ENCODE results near the gene FGF14. TPM values are rescaled to one million over a fixed set of nuclear protein-coding genes. Genes with fewer than 3 reads are reported as not detected.
A peak's percentile ranks its signal among the peaks of the same experiment; 100 is the strongest.

The FGF14 gene
- total and polyA plus RNA-seq, 4 donors: 19.3 to 59.7 (median 38.0) TPM

GRCh38 chr13:101881593-101881992 lies 520.3 kb downstream of the FGF14 start:
- no CpG with 5 or more reads among the region's 3 CpGs for WGBS (ENCODE audit: insufficient coverage)
- Histone ChIP-seq H3K4me1 (ENCODE audit: control insufficient read depth, insufficient read depth, low read length) (no peaks in the 10 kb centered on the region), H3K36me3 (ENCODE audit: control insufficient read depth, insufficient read depth, low read length) (no peaks in the 10 kb centered on the region), H3K27me3 (ENCODE audit: control insufficient read depth, insufficient read depth, low read length) (no peaks in the 10 kb centered on the region), H3K9me3 (ENCODE audit: control insufficient read depth, insufficient read depth, low read length) (no peaks in the 10 kb centered on the region), H3K27ac (ENCODE audit: low read depth, low read length) (no peak overlapping the region), H3K4me3 (ENCODE audit: low read depth, low read length) (no peak overlapping the region)
- DNase-seq (ENCODE audit: low read depth in 4 of 6, low spot score in 6 of 6): no peak

GRCh38 chr13:101880581-101880980 lies 521.3 kb downstream of the FGF14 start:
- H3K27me3 ChIP-seq (ENCODE audit: control insufficient read depth, insufficient read depth, low read length): no peaks in the 10 kb centered on the region
- no peak overlapping the region for H3K4me3 ChIP-seq (ENCODE audit: low read depth, low read length)
- no peak for DNase-seq (ENCODE audit: low read depth in 4 of 6, low spot score in 6 of 6)
- no CpG with 5 or more reads among the region's 4 CpGs for WGBS (ENCODE audit: insufficient coverage)
- H3K27ac ChIP-seq (ENCODE audit: low read depth, low read length): no peak overlapping the region
- H3K36me3 ChIP-seq (ENCODE audit: control insufficient read depth, insufficient read depth, low read length): no peaks in the 10 kb centered on the region
- H3K4me1 ChIP-seq (ENCODE audit: control insufficient read depth, insufficient read depth, low read length): no peaks in the 10 kb centered on the region
- H3K9me3 ChIP-seq (ENCODE audit: control insufficient read depth, insufficient read depth, low read length): no peaks in the 10 kb centered on the region

- WGBS (ENCODE audit: insufficient coverage): no CpG with 5 or more reads among the region's 6 CpGs
- no peak for DNase-seq (ENCODE audit: low read depth in 4 of 6, low spot score in 6 of 6)
Observed at GRCh38 chr13:101876951-101877350, 524.9 kb downstream of the FGF14 start.

GRCh38 chr13:101875717-101876393 lies 526.0 kb downstream of the FGF14 start:
- no CpG with 5 or more reads among the region's 7 CpGs for WGBS (ENCODE audit: insufficient coverage)
- DNase-seq (ENCODE audit: low read depth in 4 of 6, low spot score in 6 of 6): peak in 2 of 6 donors; percentile 23 to 71
- H3K27ac ChIP-seq (ENCODE audit: low read depth, low read length): no peak overlapping the region

More at GRCh38 chr13:101876951-101877350, 524.9 kb downstream of the FGF14 start:
- Histone ChIP-seq H3K9me3 (ENCODE audit: control insufficient read depth, insufficient read depth, low read length) (no peaks in the 10 kb centered on the region), H3K36me3 (ENCODE audit: control insufficient read depth, insufficient read depth, low read length) (no peaks in the 10 kb centered on the region), H3K4me3 (ENCODE audit: low read depth, low read length) (no peak overlapping the region), H3K4me1 (ENCODE audit: control insufficient read depth, insufficient read depth, low read length) (no peaks in the 10 kb centered on the region), H3K27me3 (ENCODE audit: control insufficient read depth, insufficient read depth, low read length) (no peaks in the 10 kb centered on the region), H3K27ac (ENCODE audit: low read depth, low read length) (no peak overlapping the region)

GRCh38 chr13:101875091-101875490 lies 526.8 kb downstream of the FGF14 start:
- Histone ChIP-seq H3K4me1 (ENCODE audit: control insufficient read depth, insufficient read depth, low read length) (no peaks in the 10 kb centered on the region), H3K27me3 (ENCODE audit: control insufficient read depth, insufficient read depth, low read length) (no peaks in the 10 kb centered on the region), H3K4me3 (ENCODE audit: low read depth, low read length) (no peak overlapping the region), H3K27ac (ENCODE audit: low read depth, low read length) (no peak overlapping the region), H3K36me3 (ENCODE audit: control insufficient read depth, insufficient read depth, low read length) (no peaks in the 10 kb centered on the region), H3K9me3 (ENCODE audit: control insufficient read depth, insufficient read depth, low read length) (no peaks in the 10 kb centered on the region)
- DNase-seq (ENCODE audit: low read depth in 4 of 6, low spot score in 6 of 6): no peak
- WGBS (ENCODE audit: insufficient coverage): 92% methylated on average over 2 of the region's 3 CpGs

More at GRCh38 chr13:101875717-101876393, 526.0 kb downstream of the FGF14 start:
- H3K4me1 ChIP-seq (ENCODE audit: control insufficient read depth, insufficient read depth, low read length): no peaks in the 10 kb centered on the region
- H3K9me3 ChIP-seq (ENCODE audit: control insufficient read depth, insufficient read depth, low read length): no peaks in the 10 kb centered on the region
- H3K36me3 ChIP-seq (ENCODE audit: control insufficient read depth, insufficient read depth, low read length): no peaks in the 10 kb centered on the region
- no peak overlapping the region for H3K4me3 ChIP-seq (ENCODE audit: low read depth, low read length)
- no peaks in the 10 kb centered on the region for H3K27me3 ChIP-seq (ENCODE audit: control insufficient read depth, insufficient read depth, low read length)

- no peaks in the 10 kb centered on the region for H3K27me3 ChIP-seq (ENCODE audit: control insufficient read depth, insufficient read depth, low read length)
- no peak overlapping the region for H3K4me3 ChIP-seq (ENCODE audit: low read depth, low read length)
- no peak overlapping the region for H3K27ac ChIP-seq (ENCODE audit: low read depth, low read length)
- no peaks in the 10 kb centered on the region for H3K36me3 ChIP-seq (ENCODE audit: control insufficient read depth, insufficient read depth, low read length)
- no peaks in the 10 kb centered on the region for H3K4me1 ChIP-seq (ENCODE audit: control insufficient read depth, insufficient read depth, low read length)
- H3K9me3 ChIP-seq (ENCODE audit: control insufficient read depth, insufficient read depth, low read length): no peaks in the 10 kb centered on the region
- no peak for DNase-seq (ENCODE audit: low read depth in 4 of 6, low spot score in 6 of 6)
Observed at GRCh38 chr13:101869553-101869952, 532.3 kb downstream of the FGF14 start.

- DNase-seq (ENCODE audit: low read depth in 4 of 6, low spot score in 6 of 6): no peak
- no peak overlapping the region for H3K4me3 ChIP-seq (ENCODE audit: low read depth, low read length)
- no peak overlapping the region for H3K27ac ChIP-seq (ENCODE audit: low read depth, low read length)
- 51% methylated on average over 5 of the region's 12 CpGs for WGBS (ENCODE audit: insufficient coverage)
- no peaks in the 10 kb centered on the region for H3K36me3 ChIP-seq (ENCODE audit: control insufficient read depth, insufficient read depth, low read length)
- H3K9me3 ChIP-seq (ENCODE audit: control insufficient read depth, insufficient read depth, low read length): no peaks in the 10 kb centered on the region
- no peaks in the 10 kb centered on the region for H3K27me3 ChIP-seq (ENCODE audit: control insufficient read depth, insufficient read depth, low read length)
- H3K4me1 ChIP-seq (ENCODE audit: control insufficient read depth, insufficient read depth, low read length): no peaks in the 10 kb centered on the region
Observed at GRCh38 chr13:101868585-101869469, 533.0 kb downstream of the FGF14 start.

GRCh38 chr13:101866889-101867581 lies 534.8 kb downstream of the FGF14 start:
- no peak overlapping the region for H3K4me3 ChIP-seq (ENCODE audit: low read depth, low read length)
- no peaks in the 10 kb centered on the region for H3K9me3 ChIP-seq (ENCODE audit: control insufficient read depth, insufficient read depth, low read length)
- no peaks in the 10 kb centered on the region for H3K4me1 ChIP-seq (ENCODE audit: control insufficient read depth, insufficient read depth, low read length)
- H3K27ac ChIP-seq (ENCODE audit: low read depth, low read length): no peak overlapping the region
- H3K27me3 ChIP-seq (ENCODE audit: control insufficient read depth, insufficient read depth, low read length): no peaks in the 10 kb centered on the region
- H3K36me3 ChIP-seq (ENCODE audit: control insufficient read depth, insufficient read depth, low read length): no peaks in the 10 kb centered on the region
- DNase-seq (ENCODE audit: low read depth in 4 of 6, low spot score in 6 of 6): peak in 1 of 6 donors; percentile 32
- 69% methylated on average over 2 of the region's 4 CpGs for WGBS (ENCODE audit: insufficient coverage)

GRCh38 chr13:101858860-101859259 lies 543.0 kb downstream of the FGF14 start:
- Histone ChIP-seq H3K4me3 (ENCODE audit: low read depth, low read length) (no peak overlapping the region), H3K9me3 (ENCODE audit: control insufficient read depth, insufficient read depth, low read length) (no peaks in the 10 kb centered on the region), H3K36me3 (ENCODE audit: control insufficient read depth, insufficient read depth, low read length) (no peaks in the 10 kb centered on the region), H3K27ac (ENCODE audit: low read depth, low read length) (no peak overlapping the region), H3K4me1 (ENCODE audit: control insufficient read depth, insufficient read depth, low read length) (no peaks in the 10 kb centered on the region), H3K27me3 (ENCODE audit: control insufficient read depth, insufficient read depth, low read length) (no peaks in the 10 kb centered on the region)
- peak in 1 of 6 donors; percentile 60 for DNase-seq (ENCODE audit: low read depth in 4 of 6, low spot score in 6 of 6)
- WGBS (ENCODE audit: insufficient coverage): 88% methylated on average over 3 of the region's 5 CpGs

Measured in spinal cord (tissue), 10 donors.